Measurements from ENCODE around the gene FAAP20.

The FAAP20 gene

DNA sequence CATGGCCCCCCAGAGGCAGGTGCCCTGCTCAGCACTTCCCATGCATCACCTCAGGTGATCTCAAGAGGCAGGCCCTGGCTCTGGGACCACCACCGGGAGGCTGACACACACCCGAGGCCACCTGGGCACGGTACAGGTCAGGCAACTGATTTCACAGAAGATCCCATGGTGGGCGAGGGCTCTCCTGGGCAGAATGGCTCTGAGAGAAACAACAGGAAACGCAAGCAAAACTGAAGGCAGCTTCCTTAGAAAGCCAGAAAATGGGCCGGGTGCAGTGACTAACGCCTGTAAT lies 22.1 kb upstream of the FAAP20 start:
- TF ChIP-seq, protein P1, sequence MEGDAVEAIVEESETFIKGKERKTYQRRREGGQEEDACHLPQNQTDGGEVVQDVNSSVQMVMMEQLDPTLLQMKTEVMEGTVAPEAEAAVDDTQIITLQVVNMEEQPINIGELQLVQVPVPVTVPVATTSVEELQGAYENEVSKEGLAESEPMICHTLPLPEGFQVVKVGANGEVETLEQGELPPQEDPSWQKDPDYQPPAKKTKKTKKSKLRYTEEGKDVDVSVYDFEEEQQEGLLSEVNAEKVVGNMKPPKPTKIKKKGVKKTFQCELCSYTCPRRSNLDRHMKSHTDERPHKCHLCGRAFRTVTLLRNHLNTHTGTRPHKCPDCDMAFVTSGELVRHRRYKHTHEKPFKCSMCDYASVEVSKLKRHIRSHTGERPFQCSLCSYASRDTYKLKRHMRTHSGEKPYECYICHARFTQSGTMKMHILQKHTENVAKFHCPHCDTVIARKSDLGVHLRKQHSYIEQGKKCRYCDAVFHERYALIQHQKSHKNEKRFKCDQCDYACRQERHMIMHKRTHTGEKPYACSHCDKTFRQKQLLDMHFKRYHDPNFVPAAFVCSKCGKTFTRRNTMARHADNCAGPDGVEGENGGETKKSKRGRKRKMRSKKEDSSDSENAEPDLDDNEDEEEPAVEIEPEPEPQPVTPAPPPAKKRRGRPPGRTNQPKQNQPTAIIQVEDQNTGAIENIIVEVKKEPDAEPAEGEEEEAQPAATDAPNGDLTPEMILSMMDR (IDR thresholded peaks at IDR 0.05), result no peak

DNA sequence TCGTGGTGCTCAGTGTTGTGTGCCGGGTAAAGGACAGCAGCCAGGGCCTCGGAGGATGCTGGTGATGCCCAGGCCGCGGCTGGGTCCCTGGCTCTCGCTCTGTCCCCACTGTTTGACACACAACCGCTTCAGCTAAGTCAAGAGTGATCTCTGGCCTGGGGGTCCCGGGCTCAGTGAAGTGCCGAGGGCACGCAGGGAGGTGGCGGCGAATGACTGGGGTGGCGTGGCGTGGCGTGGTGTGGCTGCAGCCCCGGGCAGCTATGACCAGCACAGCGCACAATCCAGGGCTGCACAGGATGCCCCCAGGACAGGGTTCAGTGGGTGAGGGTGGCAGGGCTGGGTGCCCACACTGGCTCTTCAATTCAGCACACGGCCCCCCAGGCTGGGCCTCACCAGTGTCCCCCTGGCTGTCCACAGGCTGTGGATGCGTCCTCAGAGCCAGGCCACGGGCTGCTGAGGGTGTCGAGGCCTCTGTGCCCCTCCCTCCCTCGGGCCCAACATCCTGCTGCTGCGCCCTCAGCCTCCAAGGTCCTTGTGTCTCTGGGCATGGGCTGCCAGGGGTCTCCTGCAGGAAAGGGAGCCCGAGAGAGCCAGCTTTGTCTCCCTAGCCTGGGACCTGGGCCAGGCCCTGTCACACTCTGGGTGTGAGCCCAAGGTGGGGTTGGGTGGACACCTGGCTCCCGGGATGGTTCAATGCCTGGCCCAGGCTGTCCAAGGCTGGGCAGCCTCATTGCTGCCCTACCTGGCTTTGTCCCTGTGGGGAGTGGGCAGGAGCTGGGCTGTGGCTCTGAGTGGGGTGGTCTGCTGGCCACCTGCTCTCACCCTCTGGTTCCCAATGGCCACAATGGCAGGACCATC lies 21.6 kb upstream of the FAAP20 start:
- TF ChIP-seq, protein P1 (IDR thresholded peaks at IDR 0.05), result no peak

DNA sequence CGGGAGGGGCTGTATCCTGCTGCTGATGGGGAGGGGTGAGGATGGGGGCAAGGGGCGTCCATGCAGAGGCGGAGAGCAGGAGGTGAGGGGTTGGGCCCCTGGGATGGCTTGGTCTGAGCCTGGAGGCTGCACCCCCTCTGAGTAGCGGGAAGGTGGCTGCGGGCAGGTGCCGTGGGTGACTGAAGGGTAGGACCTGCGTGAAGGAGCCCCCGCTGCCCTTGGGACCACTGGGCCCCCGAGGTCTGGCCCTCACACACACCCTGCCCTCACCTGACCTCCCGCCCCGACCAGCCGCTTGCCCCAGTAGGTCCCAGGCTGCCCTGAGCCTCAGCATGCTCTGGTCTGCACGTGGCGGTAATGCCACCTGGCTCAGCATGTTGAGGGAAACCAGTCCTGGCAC lies 20.8 kb upstream of the FAAP20 start:
- TF ChIP-seq, protein P1 (IDR thresholded peaks at IDR 0.05), result no peak

DNA sequence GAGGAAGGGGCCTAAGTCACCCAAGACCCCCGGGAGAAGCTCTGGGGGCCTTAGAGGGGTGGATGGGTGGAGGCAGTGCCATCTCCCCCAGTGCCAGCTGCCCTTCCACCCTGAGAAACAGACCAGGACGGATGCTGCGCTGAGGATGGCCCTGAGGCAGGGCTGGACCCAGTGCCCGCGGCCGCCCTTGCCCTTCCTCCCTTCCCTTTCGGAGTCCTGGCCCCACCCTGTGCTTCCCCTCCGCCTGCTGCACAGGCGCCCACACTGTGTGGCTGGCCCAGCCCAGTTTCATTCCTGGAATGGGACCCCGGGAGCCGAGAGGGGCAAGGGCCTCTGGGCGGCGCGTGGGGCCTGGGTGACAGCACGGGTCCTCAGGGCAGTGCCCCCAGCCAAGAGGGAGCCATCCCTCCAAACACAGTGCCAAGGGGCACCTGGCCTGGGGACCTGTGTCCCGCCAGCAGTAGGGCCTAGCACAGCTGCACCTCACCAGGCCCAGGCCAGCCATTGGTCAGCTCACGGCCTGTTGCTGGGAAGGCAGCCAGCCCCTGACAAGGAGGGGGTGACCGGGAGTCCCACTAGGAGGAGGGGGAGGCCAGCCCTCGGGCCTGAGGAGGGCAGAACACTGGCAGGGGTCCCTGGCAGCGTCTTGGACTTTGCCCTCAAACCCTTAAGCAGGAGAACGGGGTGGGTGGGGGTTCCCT lies 20.1 kb upstream of the FAAP20 start:
- TF ChIP-seq, protein P1 (IDR thresholded peaks at IDR 0.05), result no peak

DNA sequence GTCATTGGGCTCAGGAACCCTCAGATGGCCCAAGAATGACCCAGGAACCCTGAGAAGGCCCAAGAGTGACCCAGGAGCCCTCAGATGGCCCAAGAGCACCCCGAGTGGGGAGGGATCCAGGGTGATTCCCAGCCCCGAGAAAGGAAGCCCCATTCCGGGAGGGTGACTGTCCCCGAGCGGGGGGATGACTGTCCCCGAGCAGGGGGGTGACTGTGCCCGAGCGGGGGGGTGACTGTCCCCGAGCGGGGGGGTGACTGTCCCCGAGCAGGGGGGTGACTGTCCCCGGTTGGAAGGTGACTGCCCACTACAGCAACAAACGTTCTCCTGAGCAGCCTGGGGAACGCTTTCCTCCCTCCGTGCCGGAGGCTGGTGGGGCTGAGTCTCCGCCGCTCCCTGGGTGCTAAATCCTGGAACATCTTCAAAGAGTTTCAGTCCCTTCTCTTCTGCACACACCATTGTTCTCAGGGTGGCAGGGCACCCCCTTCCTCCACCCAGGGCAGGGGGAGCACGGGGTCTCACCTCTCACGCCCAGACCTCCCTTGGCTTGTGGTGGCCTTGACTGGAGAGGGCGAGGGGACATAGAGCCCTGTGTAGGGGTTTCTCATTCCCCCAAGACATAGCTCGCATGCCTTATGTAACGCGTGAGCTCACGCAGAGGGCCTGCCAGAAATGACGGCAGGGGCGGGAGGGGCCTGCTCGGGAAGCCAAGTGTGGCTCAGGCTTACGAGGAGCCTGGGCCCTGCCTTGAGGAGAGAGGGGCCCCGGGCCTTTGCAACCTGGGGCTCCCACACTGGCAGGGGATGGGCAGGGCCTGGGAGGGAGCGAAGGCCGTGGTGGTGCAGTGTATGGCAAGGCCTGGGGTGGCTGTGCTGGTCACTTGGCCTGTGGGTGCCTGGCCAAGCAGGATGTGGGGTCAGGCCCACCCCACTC lies 19.3 kb upstream of the FAAP20 start:
- TF ChIP-seq, protein P1 (IDR thresholded peaks at IDR 0.05), result no peak

DNA sequence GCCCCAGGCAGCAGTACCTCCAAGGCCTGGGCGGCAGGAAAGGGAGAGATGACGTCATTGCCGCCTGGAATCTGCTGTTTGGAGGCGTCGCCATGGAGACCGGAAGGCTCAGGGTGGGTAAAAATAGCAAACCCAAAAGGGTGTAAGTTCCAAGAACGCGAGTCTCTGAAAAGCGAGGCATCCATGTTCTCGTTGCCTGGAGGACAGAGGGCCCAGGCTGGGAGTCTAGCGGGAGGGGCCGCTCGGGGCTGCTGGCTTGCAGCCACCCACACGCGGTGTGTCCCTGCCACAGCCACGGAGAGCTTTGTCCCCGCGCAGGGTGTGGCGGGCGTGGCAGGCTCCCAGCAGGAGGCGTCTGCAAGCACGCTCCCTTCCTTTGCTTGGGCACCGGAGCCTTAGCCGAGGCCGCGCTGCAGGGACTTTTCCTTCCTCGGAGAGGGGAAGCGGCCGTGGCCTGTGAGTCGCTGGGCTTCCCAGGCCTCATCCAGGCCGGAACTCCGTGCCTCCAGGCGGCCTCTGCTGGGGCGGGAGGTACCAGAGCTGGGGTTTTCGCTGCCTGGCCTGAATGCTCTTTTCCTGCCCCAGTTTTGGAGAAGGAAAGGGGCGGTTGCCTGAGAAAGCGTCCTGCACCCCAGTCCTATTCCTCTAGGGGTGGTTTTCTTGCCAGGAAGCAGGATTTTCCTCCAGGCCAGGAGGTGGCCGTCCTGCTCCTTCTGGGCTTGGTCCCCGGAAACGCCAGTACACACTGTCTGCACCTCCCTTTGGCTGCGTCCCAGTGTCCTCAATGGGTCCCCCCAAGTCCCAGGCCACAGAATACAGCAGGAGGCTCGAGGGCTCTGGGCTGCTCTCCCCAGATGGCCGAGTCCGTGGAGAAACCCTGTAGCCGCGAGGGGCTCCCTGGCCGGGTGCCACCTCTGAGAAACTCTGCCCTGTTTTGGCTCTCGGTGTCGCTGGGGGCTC lies 18.2 kb upstream of the FAAP20 start:
- TF ChIP-seq, protein P1 (IDR thresholded peaks at IDR 0.05), result no peak

DNA sequence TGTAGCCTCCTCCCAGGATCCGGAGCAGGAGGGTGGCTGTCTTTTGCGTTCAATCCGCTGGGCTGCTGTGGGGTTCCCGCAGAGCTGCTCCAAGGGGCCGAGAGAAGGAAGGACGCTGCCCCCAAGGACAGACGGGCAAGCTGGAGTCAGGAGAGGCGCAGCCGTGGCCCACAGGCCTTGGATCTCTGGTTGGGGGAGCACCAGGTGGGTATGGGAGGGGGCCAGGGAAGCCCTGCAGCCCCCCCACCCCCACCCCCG lies 17.6 kb upstream of the FAAP20 start:
- TF ChIP-seq, protein P1 (IDR thresholded peaks at IDR 0.05), result no peak

Measured in LNCAP (cell line).